GM21367 (cell line): Measurements from ENCODE around the gene NOL3.
"Not testable (repeated sequence)": the region's sequence is repeated elsewhere in the genome, so short reads cannot be mapped to it uniquely, and the experiment has no call there.

Source experiments
- ATAC-seq: cut with Tn5 transposase; IDR thresholded peaks from one replicate; pipeline ENCODE4 v1.9.1; 2021; ENCODE audit not compliant: unreplicated experiment

NOL3 gene

DNA sequence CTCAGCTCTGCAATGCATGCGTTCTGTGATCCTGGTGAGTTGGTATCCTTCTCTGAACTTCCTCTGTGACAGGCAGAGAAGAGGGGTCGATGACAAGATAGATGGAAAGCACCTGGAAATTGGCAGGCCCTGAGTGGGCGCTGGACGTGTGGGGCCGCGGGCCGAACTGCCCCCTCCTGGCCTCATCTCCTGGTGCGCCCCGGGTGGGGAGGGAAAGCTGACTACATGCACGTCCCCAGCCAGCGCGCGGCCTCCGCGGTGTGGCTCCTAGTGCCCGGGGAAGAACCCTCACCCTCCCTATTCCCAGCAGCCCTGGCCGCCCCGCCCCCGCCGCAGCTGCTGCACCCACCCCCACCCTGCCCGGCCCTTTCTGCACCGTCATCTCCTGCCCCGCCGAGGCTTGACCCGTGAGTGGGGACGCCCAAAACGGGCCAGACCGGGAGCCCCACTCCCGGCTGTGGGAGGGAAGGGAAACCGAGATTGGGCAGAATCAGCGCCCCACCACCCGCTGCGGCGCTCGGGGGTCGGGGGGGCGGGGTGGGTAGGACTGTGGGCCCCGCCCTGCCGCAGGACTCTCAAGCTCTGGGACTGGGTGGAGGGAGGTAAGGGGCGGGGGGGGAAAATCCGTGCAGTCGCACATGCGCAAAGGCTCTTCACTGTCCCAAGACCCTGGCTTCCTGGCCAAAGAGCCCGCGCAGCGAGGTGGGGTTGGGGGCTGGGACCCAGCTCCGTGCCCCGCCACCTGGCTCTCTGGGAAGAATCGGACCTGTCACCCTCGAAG is at the start of gene NOL3:
TSS of gene NOL3 (plus strand) at position 371 of the 781 bp plus-strand sequence.
- ATAC-seq: peak; percentile 26

DNA sequence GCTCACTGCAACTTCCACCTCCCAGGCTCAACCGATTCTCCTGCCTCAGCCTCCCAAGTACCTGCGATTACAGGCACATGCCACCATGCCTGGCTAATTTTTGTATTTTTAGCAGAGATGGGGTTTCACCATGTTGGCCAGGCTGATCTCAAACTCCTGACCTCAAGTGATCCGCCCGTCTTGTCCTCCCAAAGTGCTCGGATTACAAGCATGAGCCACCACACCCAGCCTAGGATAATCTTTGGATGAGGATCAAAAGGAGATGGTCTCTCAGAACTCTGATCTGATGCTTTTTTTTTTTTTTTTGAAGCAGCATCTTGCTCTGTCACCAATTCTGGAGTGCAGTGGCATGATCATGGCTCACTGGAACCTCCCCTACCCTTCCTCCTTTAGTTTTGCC is 47.5 kb upstream of the NOL3 start:
- not testable (repeated sequence) for ATAC-seq

DNA sequence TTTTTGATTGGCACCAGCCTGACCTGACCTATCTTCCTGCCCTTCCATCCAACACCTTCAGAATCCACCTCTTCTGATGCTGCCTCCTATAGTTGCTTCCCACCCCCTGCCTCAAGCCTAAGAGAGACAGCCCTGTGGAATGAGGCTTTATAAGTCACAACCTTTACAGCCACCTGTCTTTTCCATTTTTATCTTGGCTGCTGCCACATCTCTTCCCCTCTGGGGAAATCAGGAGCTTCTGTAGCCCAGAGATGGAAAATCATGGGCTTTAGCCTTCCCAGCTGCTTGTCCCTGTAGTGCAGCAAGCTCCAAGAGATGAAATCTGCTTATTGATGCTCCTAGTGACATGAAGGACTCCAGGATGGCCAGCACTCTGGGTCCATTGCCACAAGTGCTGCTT is 41.9 kb upstream of the NOL3 start:
- ATAC-seq: no peak

DNA sequence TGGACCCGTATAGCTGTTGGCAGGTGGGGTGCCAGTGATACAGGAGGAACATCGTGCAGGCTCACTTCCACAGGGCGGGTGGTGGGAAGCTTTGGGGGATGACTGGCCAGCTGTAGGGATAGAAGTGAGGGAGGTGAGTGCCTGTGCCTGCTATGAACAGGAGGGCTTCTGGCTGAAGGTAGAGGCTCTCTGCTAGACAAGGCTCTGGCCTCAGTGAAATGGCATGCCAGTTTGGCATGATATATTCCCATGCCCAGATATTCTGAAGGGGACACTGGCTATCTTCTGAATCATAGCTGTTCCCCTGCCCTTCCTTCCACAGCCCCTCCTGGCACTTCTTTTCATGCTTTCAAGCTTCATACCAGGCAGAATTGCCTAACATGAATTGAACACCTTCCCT is 41.5 kb upstream of the NOL3 start:
- ATAC-seq: no peak

DNA sequence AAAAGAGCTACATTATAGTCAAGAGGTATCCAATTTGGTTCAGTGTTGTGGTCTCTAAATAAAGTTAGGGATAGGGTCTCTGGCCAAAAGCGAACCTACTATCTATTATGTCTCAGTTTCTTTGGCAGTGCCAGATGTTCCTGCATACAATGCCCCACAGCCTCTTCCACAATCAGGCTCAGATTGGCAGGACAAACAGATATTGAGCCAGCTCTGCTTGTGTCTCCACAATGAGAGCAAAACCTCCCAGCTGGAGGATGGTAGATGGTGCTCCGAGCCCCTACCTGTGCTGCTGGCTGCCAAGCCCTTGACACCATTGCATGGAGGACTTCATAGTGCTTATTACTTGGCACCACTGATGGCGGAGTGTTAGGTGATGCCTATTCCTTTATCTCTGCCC is 40.9 kb upstream of the NOL3 start:
- ATAC-seq: no peak

DNA sequence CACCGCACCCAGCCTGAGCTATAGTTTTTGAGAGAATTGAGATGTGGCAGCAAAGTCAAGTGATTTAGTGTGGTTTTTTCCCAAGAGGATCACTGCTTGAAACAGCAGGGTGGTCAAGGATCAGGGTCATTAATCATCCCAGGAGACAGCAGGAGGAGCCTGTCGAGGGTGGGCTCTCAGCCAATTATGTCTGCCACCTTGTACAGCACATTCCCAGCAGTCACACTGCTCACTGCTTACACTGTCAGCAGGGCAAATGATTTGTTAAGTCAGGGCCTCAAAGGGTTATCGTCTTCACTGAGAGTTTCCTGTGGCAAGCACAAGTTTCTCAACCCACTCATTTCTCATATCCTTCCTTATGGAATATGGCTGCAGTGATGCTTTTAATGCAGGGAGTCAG is 32.7 kb upstream of the NOL3 start:
- ATAC-seq: no peak

DNA sequence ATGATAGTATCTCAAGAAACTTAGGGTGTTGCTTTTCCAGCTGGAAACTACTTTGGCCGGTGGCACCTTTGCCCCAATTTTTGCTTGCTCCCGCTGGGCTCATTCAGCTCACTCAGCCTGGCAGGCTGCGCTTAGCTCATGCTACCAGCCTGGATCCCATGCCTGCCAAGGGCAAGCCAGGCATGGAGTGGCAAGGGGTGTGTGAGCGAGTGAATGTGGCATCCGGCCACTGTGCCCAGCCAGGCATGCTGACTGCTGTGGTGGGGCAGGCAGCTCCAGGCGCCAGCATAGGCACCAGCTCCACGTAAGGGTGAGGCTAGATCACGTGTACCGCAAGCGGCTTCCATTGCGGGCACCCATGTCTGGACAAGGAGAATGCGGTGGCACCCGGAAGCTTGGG is 28.9 kb upstream of the NOL3 start:
- no peak for ATAC-seq

DNA sequence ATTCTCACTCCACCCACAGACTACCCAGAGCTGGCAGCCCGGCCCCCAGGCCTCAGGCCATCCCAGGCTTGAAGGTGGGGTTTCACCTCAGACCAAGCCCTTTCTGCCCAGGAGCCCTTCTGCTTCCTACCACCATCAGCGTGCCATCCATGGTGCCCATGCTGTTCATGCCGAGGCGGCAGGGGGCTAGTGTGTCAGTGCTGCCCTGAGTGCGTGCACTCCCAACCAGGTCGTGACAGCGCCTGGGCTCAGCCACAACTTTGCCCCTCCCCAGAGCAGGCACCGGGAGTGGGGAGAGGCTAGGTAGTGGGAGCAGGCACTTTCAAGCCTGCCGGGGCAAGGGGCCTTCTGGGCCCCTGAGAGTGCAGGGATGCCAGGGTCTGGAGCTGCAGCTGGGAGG is 28.0 kb upstream of the NOL3 start:
- no peak for ATAC-seq

DNA sequence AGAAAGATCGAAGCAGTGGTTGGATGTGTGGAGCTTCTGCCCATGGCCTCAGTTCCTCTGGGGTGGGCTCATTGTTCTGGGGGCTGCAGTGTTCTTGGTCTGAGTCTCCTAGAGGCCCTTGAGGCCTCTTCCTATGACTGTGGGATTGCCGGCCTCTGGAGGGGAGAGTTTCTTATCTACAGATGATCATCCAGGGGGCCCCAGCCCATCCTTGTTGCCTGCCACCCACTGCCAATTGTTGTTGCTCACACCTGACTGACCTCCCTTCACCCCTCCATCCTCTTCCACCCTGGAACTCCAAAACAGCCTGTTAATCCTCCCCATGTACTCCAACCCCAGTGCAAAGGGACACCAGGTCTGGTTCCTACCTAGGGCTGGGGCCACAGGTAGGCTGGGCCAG is 25.4 kb upstream of the NOL3 start:
- no peak for ATAC-seq

DNA sequence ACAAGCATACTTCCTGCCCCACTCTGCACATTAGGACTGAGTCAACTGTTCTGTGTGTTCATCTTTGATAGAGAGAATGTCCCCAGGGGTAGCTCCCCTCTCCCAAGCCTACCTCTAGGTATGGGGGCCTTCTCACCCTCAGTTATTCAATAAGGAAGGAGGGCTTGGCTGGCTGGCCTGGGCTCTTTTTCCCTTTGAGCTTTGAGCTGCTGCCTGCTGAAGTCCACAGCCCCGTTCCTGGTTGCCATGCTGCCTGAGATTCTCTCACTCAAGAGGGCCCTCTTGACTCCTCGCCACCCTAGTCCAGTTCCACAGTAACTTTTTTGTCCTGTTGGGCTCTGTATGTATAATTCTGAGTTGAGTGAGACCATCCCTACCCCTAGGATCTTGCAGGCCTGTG is 24.6 kb upstream of the NOL3 start:
- no peak for ATAC-seq

DNA sequence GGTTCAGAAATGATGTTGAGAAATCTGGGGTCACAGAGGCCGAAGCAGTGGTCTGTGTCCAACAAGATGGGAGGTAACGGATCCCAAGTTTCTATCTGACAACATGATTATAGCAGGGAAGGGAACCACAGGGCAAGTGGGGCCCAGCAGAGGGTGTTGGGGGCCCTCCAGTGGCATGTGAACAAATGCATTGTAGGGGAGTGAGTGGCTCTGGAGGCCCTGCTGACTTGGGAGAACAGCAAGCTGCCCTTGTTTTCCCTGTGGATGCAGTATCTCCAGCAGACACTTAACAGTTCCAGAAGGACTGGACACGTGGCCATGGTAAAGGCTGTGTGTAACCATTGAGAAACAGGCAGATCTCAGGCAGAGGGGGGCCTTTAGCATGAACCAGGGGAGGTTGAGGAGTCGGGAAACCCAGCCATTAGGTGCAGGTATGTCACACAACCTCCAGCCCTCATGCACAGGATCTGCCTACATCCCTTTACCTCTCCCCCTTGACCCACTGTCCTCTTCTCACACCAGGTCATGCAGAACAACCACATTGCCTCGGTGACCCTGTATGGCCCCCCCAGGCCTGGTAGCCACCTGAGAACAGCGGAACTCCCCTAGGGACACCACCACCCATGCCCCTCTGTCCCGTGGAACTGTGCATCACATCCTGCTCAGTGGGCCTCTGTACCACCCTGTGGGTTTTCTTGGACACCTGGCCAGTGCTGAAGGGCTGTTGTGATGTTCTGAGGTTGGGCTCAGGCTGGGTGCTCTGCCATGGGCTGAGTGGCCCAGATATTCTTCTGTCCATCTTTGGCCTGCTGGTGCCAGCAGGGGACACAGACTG is 23.6 kb upstream of the NOL3 start:
- ATAC-seq: no peak

DNA sequence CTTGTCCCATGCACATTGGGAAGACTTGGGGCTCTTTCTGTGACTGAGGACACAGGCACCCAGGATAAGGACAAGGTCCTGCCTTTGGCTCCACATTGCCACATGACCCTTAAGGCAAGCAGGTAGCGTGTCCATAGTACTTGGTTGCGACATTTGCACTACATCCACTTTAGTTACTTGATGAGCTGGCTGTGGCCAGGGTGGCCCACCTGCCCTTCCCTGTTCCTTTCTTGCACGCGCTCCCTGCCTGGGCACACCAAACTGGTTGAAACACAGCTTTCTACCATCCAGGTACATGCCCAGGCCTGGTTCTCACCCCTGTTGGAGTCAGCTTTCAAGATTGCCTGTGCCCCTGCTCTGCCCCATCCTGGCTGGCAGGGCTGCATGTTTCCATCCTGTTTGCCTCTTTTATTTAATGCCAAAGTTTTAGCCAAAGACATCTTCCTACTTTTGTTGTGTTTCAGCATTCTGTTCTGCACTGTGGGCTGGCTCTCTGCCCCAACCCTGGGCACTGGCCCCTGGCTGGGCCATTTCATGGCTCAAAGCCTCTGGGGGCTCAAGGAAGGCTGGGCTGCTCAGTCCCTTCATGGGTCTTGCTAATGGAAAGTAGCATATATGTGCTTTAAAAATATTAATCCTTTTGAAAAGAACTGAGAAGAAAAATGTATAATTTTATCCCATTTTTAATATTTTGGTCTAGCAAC is 22.7 kb upstream of the NOL3 start:
- no peak for ATAC-seq

DNA sequence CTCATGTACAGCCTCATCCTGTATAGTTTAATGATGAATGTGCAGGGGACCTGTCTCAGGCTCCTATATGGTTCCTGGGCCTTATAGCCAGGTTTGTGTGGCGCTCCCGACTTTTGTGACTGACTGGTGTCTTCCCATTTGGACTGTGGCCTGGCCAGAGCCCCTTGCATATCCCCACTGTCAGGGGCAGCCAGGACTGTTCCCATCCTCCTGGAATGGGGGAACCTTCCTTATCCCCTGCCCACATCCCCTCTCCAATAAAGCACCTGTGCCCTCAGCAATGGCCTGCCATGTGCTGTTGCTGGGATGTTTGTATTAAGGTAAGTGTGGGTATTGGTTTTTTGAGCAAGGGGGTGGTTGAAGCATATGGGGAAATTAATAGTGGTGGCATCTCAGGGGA is 22.1 kb upstream of the NOL3 start:
- no peak for ATAC-seq

DNA sequence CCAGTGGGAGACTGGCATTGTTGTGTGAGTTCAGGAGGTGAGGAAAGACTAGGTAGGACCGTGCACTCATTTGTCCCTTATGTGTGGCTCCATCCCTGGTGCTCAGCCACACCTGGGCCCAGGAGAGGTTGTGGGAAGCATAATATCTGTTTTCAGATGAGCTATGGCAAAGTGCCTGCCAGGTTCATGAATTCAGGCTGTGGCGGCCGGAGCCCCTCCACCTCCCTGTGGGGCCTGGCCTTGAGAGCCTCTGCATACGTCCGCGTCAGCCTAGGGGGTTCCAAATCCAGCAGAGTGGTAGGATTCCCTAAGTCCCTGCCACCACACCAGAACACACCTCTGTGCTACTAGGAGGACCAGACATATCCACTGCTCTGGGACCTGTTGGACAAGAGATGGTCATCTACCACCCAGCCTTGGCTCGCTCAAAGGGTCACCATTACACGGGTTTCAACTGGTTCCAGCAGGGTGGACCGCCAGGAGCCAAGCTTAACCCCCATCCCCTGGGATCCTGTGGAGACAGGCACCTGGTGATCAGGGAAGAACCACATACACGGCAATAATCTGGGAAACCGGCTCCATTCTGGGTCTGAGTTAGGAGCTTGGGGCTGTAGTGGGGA is 21.6 kb upstream of the NOL3 start:
- no peak for ATAC-seq

DNA sequence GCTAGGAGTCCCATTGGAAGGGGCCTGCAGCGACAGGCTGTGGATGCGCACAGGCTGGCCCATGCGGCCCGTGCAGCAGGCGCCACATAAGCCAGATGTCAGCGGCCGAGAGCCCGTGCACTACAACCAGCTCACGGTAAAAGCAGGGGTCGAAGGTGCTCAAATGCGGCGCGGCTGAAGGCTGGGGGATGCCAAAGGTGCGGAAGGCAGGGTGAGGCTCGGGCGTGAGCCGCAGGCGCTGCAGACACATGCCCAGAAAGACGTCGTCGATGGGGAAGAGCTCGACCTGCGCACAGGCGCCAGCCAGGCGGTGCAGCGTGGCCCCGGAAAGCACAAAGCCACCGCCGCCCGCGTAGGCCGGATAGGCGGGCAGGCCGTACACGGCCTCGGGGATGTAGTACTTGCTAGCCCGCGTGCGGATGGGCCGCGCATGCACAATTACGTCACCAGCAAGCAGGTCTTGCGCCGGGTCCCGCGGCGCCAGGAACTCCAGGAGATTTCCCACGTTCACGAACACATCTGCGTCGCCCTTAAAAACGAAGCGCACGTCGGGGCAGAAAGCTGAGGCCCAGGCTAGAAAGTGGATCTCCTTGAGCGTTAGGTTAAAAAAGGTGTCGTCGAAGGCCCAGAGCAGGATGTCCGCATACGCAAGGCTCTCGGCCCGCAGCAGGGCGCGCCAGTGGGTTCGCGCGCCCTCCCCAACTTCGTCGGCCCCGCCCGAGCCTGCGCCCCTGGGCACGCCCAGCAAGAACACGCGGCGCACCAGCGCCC is 20.9 kb upstream of the NOL3 start:
- ATAC-seq: no peak

DNA sequence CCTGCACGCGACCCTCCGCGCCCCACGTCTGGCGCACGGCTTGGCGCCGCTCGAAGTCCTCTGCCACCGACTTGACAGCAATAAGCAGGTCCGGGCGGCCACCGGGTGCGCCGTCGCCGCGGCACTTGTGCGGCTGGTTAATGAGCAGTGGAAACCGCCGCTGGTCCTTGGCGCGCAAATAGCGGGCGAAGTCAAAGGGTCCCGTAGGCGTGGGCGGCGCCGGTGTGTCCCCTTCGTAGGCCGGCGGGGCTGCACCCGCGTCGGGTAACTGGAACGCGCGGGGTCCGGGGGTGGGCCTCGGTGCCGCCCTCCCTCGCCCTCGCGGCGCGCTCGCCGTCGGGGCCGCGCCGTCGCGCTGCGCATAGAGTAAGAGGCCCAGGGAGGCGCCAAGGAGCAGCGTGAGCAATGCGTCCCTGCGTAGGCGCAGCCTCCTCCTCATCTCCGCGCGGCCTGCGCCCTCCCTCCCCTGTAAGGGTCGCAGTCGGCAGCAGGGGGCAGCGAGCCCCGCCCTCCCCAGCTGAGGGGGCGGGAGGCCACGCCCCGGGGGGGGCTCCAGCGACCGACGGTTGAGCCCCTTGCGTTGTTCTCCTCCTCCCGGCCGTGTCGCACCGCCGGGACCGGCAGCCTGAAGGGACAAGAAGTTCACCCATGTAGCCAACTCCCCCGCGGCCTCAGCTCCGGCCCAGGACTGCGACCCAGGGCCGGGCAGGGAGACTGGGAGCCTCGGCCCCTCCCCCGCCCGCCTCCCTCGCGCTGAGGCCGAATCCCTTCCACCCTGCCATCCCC is 20.1 kb upstream of the NOL3 start:
- peak; percentile 27 for ATAC-seq

DNA sequence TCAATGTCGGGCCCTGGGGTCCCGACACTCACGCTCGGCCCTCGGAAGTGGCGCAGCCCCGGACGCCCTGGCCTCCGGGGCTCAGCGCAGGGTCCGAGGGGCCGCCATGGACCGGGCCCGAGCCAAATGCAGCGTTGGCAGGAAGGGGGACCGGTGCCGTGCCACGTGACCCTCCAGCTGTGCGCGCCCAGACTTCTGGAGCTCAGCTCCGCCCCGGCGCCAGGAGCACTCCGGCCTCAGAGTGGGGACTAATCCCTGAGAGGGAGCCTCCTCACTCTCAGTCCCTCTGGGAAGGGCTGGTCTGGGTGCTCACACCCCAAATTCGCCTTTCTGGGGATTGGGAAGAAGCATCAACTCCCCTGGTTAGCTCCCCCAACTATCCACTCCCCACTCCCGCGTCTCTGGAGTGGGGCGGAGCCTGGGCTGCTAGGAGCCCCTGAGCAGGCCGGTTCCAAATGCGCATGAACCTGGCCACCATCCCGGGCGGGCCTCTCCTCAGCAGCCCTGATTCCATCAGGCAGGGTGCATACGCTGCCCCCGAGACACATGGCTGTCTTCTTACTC is 19.4 kb upstream of the NOL3 start, which contains the start of gene B3GNT9:
TSS of gene B3GNT9 (minus strand) at position 166 of the 564 bp plus-strand sequence. CDS start 513 bp downstream, outside the sequence.
- ATAC-seq: peak; percentile 38

DNA sequence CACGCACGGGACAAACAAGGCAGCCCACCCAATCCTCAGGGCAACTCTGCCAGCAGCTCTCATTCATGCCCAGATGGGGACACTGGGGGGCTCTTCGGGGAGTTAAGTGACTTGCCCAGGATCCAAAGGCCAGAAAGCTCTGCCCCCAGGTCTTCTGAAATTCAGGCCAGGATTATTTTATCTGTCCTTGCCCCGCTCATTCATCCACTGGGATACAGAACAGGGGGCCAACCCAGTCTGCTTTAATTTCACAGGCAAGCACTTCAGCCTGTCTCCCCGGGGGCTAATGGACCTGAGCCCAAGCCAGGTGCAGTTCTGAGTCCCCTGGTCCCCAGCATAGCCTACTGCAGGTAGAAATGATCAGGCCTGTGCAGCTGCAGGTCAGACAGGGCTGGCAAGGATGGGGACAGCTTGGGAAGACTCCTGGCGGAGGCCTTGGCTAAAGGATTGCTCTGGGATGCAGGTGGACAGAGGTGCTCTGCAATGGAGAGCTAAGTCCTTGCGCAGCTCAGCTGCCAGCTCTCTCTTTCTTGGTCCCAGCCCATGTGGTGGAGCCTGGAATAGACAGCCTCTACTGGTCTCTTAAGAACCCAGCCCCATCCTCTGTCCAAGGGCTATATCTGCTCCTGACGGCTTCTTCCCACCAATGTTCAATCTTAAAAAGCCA is 18.8 kb upstream of the NOL3 start:
- no peak for ATAC-seq
